HCT116 (cell line): ENCODE results near the gene NOL9. TPM values are rescaled to one million over a fixed set of nuclear protein-coding genes. Genes with fewer than 3 reads are reported as not detected.

ENCODE experiments used
- ATAC-seq: fragments of 200-7000 bp; cut with Tn5 transposase; 2 replicates; pipeline ENCODE4 v1.9.1; 2020; ENCODE audit warnings: mild to moderate bottlenecking, moderate library complexity
- BruUV-seq: library from RNA; stranded (reverse); fragments of 400-500 nt; replicated peaks from 2 replicates; lab custom pipeline; 2021; lab: Mats Ljungman, UMichigan
- CTCF ChIA-PET: fragments of 300-600 bp; sonication (Branson Sonifier 250); formaldehyde crosslinking; loops from one replicate; lab custom pipeline; 2021; ENCODE audit warnings: antibody characterized with exemption; lab: Charles Lee
- POLR2A ChIA-PET: fragments of 300-600, 350-600 bp; sonication (Branson Sonifier 250); formaldehyde crosslinking; loops from one replicate; lab custom pipeline; 2021; ENCODE audit warnings: antibody characterized with exemption; lab: Charles Lee
- RAD21 ChIA-PET, 2 experiments: fragments of 300-600 bp; sonication (Branson Sonifier 250); formaldehyde crosslinking; loops; one replicate each; lab custom pipeline; 2023; ENCODE audit warnings: low total read pairs in 2 of 2; ENCODE audit not compliant: uncharacterized antibody in 2 of 2, unreplicated experiment in 2 of 2, low non-redundant PET in 1 of 2; lab: Charles Lee
- DNase-seq: peaks from one replicate; pipeline ENCODE4 v3.0.0-alpha.2; 2010; ENCODE audit warnings: low read depth, low spot score
- H2AFZ ChIP-seq: fragments of 200-600 bp; shearing (Covaris generic), sonication (generic); 2 replicates; pipeline ENCODE4 v1.6.1; 2017; ENCODE audit warnings: low read depth, mixed run types, mixed read lengths, antibody characterized with exemption, low read length; ENCODE audit not compliant: poor library complexity, severe bottlenecking
- H3K27ac ChIP-seq: 2 replicates; pipeline ENCODE4 v1.5.1; 2012; ENCODE audit warnings: low read depth, low read length
- H3K27me3 ChIP-seq: fragments of 200-600 bp; sonication (generic); 2 replicates; pipeline ENCODE4 v1.6.1; 2016; ENCODE audit warnings: mixed run types, low read length, mixed read lengths; ENCODE audit not compliant: insufficient read depth
- H3K36me3 ChIP-seq, 2 experiments: fragments of 200-500 bp in 1 of 2; fragments of 200-600 bp in 1 of 2; sonication (Bioruptor generic) in 1 of 2; sonication (generic) in 1 of 2; 2 replicates each; pipeline versions ENCODE4 v1.5.1 to v1.6.1; 2014 to 2016; ENCODE audit warnings: low read length in 2 of 2, inconsistent platforms in 1 of 2, mixed read lengths in 1 of 2, mixed run types in 1 of 2; ENCODE audit not compliant: insufficient read depth in 2 of 2, control insufficient read depth in 1 of 2
- H3K4me1 ChIP-seq, 2 experiments: fragments of 200-600 bp in 1 of 2; sonication (generic) in 1 of 2; 2 replicates each; pipeline versions ENCODE4 v1.5.1 to v1.6.1; 2012 to 2017; ENCODE audit warnings: low read length in 2 of 2, inconsistent platforms in 1 of 2, mild to moderate bottlenecking in 1 of 2, mixed read lengths in 1 of 2, mixed run types in 1 of 2, moderate library complexity in 1 of 2; ENCODE audit not compliant: insufficient read depth in 2 of 2, control insufficient read depth in 1 of 2
- H3K4me2 ChIP-seq: fragments of 200-600 bp; sonication (generic); 2 replicates; pipeline ENCODE4 v1.6.1; 2017; ENCODE audit warnings: mixed run types, low read length, mixed read lengths
- H3K4me3 ChIP-seq, 2 experiments: fragments of 200-600 bp in 1 of 2; sonication (generic) in 1 of 2; replicated peaks in 1 of 2; 2 replicates each; pipeline ENCODE4 v1.5.1; 2011 to 2016; ENCODE audit warnings: low read length in 2 of 2, control low read depth in 1 of 2, low read depth in 1 of 2, mild to moderate bottlenecking in 1 of 2, mixed read lengths in 1 of 2, mixed run types in 1 of 2
- H3K79me2 ChIP-seq: fragments of 200-600 bp; sonication (generic); 2 replicates; pipeline ENCODE4 v1.6.1; 2017; ENCODE audit warnings: mild to moderate bottlenecking, mixed run types, low read length, moderate library complexity, mixed read lengths; ENCODE audit not compliant: insufficient read depth
- H3K9ac ChIP-seq: fragments of 200-600 bp; sonication (generic); 2 replicates; pipeline ENCODE4 v1.6.1; 2016; ENCODE audit warnings: low read length, mixed read lengths
- H3K9me2 ChIP-seq: fragments of 200-600 bp; sonication (generic), shearing (Covaris generic); 2 replicates; pipeline ENCODE4 v1.6.1; 2017; ENCODE audit warnings: mixed run types, mild to moderate bottlenecking, moderate library complexity; ENCODE audit not compliant: insufficient read depth
- H3K9me3 ChIP-seq, 2 experiments: fragments of 200-500 bp in 1 of 2; fragments of 200-600 bp in 1 of 2; sonication (Bioruptor generic) in 1 of 2; sonication (generic) in 1 of 2; 2 replicates each; pipeline ENCODE4 v1.6.1; 2014 to 2017; ENCODE audit warnings: low read length in 2 of 2, mixed read lengths in 2 of 2, inconsistent platforms in 1 of 2, low read depth in 1 of 2, mild to moderate bottlenecking in 1 of 2, mixed run types in 1 of 2, moderate library complexity in 1 of 2; ENCODE audit not compliant: control insufficient read depth in 1 of 2, insufficient read depth in 1 of 2
- H4K20me1 ChIP-seq: fragments of 200-600 bp; sonication (generic), shearing (Covaris generic); 2 replicates; pipeline ENCODE4 v1.6.1; 2017; ENCODE audit warnings: mixed run types, mild to moderate bottlenecking, moderate library complexity; ENCODE audit not compliant: insufficient read depth
- ATF3 ChIP-seq: IDR thresholded peaks from 2 replicates; pipeline ENCODE4 v1.6.1; 2012
- CEBPB ChIP-seq: IDR thresholded peaks from 2 replicates; pipeline ENCODE4 v1.6.1; 2012; ENCODE audit warnings: low read depth
- CTCF ChIP-seq, 3 experiments: fragments of 200-600 bp in 1 of 3; sonication (generic) in 1 of 3; IDR thresholded peaks in 2 of 3; conservative IDR thresholded peaks in 1 of 3; 2 replicates each; pipeline ENCODE4 v1.5.1; 2012 to 2017; ENCODE audit warnings: low read depth in 2 of 3, low read length in 2 of 3, antibody characterized with exemption in 1 of 3, borderline replicate concordance in 1 of 3, control low read depth in 1 of 3, mild to moderate bottlenecking in 1 of 3, mixed read lengths in 1 of 3, mixed run types in 1 of 3, moderate library complexity in 1 of 3; ENCODE audit not compliant: insufficient read depth in 1 of 3
- EGR1 ChIP-seq: IDR thresholded peaks from 2 replicates; pipeline ENCODE4 v1.6.1; 2012; ENCODE audit warnings: low read depth
- EZH2 ChIP-seq: fragments of 200-600 bp; sonication (generic); IDR thresholded peaks from 2 replicates; pipeline ENCODE4 v1.6.1; 2017; ENCODE audit warnings: antibody characterized with exemption, mixed run types
- EZH2phosphoT487 ChIP-seq: fragments of 200-600 bp; IDR thresholded peaks from 2 replicates; pipeline ENCODE4 v1.6.1; 2018; ENCODE audit warnings: antibody characterized with exemption, borderline replicate concordance
- FOSL1 ChIP-seq: IDR thresholded peaks from 2 replicates; pipeline ENCODE4 v1.6.1; 2012; ENCODE audit warnings: low read depth
- POLR2AphosphoS5 ChIP-seq: IDR thresholded peaks from 2 replicates; pipeline ENCODE4 v1.6.1; 2011; ENCODE audit warnings: mild to moderate bottlenecking, low read depth, low read length, moderate library complexity
- RAD21 ChIP-seq: IDR thresholded peaks from 2 replicates; pipeline ENCODE4 v1.6.1; 2012; ENCODE audit warnings: low read depth, mild to moderate bottlenecking
- SIN3A ChIP-seq: IDR thresholded peaks from 2 replicates; pipeline ENCODE4 v1.6.1; 2012; ENCODE audit warnings: low read depth
- SP1 ChIP-seq: IDR thresholded peaks from 2 replicates; pipeline ENCODE4 v1.6.1; 2012; ENCODE audit warnings: low read depth
- SRF ChIP-seq: IDR thresholded peaks from 2 replicates; pipeline ENCODE4 v1.6.1; 2012; ENCODE audit warnings: low read depth
- TCF7L2 ChIP-seq: IDR thresholded peaks from 2 replicates; pipeline ENCODE4 v1.7.0; 2011; ENCODE audit warnings: borderline replicate concordance, inconsistent platforms; ENCODE audit not compliant: insufficient read depth, insufficient read length; ENCODE audit errors: extremely low read depth
- YY1 ChIP-seq: IDR thresholded peaks from 2 replicates; pipeline ENCODE4 v1.6.1; 2011; ENCODE audit warnings: low read length, low read depth, moderate library complexity, mild to moderate bottlenecking; ENCODE audit not compliant: insufficient replicate concordance; ENCODE audit errors: extremely low read depth
- ZBTB33 ChIP-seq: IDR thresholded peaks from 2 replicates; pipeline ENCODE4 v1.6.1; 2011; ENCODE audit warnings: mild to moderate bottlenecking, low read length, moderate library complexity; ENCODE audit not compliant: insufficient replicate concordance; ENCODE audit errors: extremely low read depth
- ZFX ChIP-seq: fragments of 450-650 bp; IDR thresholded peaks from 2 replicates; pipeline ENCODE4 v1.6.1; 2017
- ZNF274 ChIP-seq: fragments of 200-500 bp; sonication (Bioruptor generic); IDR thresholded peaks from 2 replicates; pipeline ENCODE4 v1.6.1; 2014; ENCODE audit warnings: mild to moderate bottlenecking, low read depth, low read length, inconsistent platforms
- intact Hi-C: fragments of 100-400 bp; cut with micrococcal nuclease; formaldehyde crosslinking; loops from 2 replicates; pipeline ENCODE4 v1.10.0; 2022
- total RNA-seq: library from RNA; stranded (reverse); gene quantifications from one replicate; pipeline ENCODE4 v1.2.1, GENCODE V29; 2021; ENCODE audit not compliant: unreplicated experiment

NOL9 gene
- total RNA-seq, 1 experiment from 2014 or later = 46.4 TPM

GRCh38 chr1:6519491-6519934 lies 34.8 kb downstream of the NOL9 start:
- Histone ChIP-seq H3K36me3 (no peaks in the 10 kb centered on the region), H3K27ac (no peak overlapping the region), H4K20me1 (no peaks in the 10 kb centered on the region), H3K4me3 (no peak overlapping the region), H3K9me3 (no peaks in the 10 kb centered on the region), H3K4me2 (no peak overlapping the region), H3K9ac (no peak overlapping the region), H2AFZ (no peak overlapping the region), H3K9me2 (no peaks in the 10 kb centered on the region), H3K4me1 (peaks cover 0 to 18% of the 10 kb centered on the region in 2 experiments; a peak in 2 of 4 replicates), H3K79me2 (no peaks in the 10 kb centered on the region), H3K27me3 (no peaks in the 10 kb centered on the region)
- BruUV-seq = no TSS peak
- DNase-seq (no peak), ATAC-seq (no peak)
- ChIA-PET POLR2A (no interaction called here), CTCF (no interaction called here), RAD21 (no interaction called here)
- TF ChIP-seq ZNF274 = no peak
- TF ChIP-seq EZH2phosphoT487 = no peak
- TF ChIP-seq YY1 = no peak
- no peak for TF ChIP-seq TCF7L2
- TF ChIP-seq EZH2 = no peak
- intact Hi-C loops = no loop called here

GRCh38 chr1:6517435-6517851 lies 36.9 kb downstream of the NOL9 start:
- Histone ChIP-seq H4K20me1 (no peaks in the 10 kb centered on the region), H3K36me3 (no peaks in the 10 kb centered on the region), H3K27ac (no peak overlapping the region), H3K9me2 (no peaks in the 10 kb centered on the region), H3K4me3 (no peak overlapping the region), H2AFZ (no peak overlapping the region), H3K79me2 (no peaks in the 10 kb centered on the region), H3K9me3 (no peaks in the 10 kb centered on the region), H3K27me3 (no peaks in the 10 kb centered on the region), H3K9ac (no peak overlapping the region), H3K4me2 (peak overlapping the region; percentile 36; the same call in 1 of the 2 replicates), H3K4me1 (peaks cover 0 to 14% of the 10 kb centered on the region in 2 experiments; a peak in 2 of 4 replicates)
- ChIA-PET CTCF (no interaction called here), POLR2A (no interaction called here), RAD21 (no interaction called here)
- intact Hi-C loops = no loop called here
- no TSS peak for BruUV-seq
- DNase-seq = no peak
- peak; percentile 31; the same call in 1 of the 2 replicates for ATAC-seq
- TF ChIP-seq ATF3 = no peak
- no peak for TF ChIP-seq SRF
- no peak for TF ChIP-seq ZBTB33
- TF ChIP-seq ZNF274 = no peak
- TF ChIP-seq CEBPB = no peak
- TF ChIP-seq EZH2 = no peak
- no peak for TF ChIP-seq ZFX
- no peak for TF ChIP-seq EZH2phosphoT487
- no peak for TF ChIP-seq POLR2AphosphoS5
- TF ChIP-seq SP1 = no peak
- no peak for TF ChIP-seq EGR1
- no peak for TF ChIP-seq SIN3A
- no peak for TF ChIP-seq RAD21
- TF ChIP-seq CTCF (IDR thresholded peaks at IDR 0.05 in 2 of 3, conservative IDR thresholded peaks at IDR 0.05 in 1 of 3; ENCODE audit: borderline replicate concordance in 1 of 3, insufficient read depth in 1 of 3, low read depth in 2 of 3, low read length in 2 of 3) = no peak
- no peak for TF ChIP-seq FOSL1
